Measurements from ENCODE around the gene WWTR1.

Gene WWTR1

DNA sequence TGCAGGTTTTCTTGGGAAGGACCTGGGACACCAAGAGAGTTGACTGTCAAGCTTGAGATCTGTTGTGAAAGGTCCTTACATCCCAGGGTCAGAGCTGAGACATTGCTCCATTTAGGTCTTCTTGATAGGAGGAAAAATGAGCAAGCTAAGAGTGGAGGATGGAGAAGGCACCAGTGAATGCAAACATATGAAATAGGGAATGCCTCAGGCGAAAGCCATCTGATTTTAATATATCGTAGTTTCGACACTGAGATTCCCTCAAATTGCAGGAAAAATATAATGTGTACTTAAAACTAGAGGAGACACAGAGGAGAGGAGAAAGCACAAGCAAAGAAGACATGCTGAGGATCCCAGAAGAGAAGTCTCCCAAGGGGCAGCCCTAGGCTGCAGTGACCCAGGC lies 97.8 kb downstream of the WWTR1 start:
- no peak for DNase-seq

DNA sequence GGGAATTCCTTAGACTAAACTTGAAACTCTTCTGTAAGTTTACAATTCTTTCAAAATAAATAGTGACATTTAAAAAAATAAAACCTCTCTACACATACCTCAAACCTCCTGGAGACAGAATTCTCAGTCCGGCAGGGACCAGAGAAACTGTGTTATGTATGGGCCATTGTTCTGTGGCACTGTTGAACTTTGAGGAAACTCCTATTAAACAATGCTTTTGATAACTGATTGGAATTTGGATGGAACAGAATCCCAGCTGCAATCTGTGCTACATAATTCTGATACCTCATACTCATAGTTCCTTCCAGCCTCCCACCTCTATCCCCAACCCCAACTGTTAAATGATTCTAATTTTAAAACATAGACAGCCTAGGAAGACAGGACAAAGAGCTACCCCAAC lies 98.3 kb downstream of the WWTR1 start:
- no peak for DNase-seq

DNA sequence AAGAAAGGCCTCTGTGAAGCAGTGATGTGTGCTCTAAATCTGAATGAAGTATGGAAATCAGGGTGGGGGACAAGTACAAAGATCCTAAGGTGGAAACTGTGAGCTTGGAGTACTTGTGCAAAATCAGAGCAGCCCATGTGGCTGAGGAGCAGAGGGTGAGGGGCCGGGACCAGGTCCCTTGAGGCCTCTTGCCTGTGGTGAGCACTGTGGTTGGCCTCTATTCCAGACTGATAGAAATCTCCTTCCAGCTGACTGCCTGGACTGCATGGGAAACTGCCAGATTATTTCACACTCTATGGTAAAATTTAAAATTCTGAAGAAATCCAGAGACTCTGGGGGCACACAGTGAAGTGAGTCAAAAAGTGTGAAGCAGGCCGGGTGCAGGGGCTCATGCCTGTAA lies 101.9 kb downstream of the WWTR1 start:
- DNase-seq = no peak

DNA sequence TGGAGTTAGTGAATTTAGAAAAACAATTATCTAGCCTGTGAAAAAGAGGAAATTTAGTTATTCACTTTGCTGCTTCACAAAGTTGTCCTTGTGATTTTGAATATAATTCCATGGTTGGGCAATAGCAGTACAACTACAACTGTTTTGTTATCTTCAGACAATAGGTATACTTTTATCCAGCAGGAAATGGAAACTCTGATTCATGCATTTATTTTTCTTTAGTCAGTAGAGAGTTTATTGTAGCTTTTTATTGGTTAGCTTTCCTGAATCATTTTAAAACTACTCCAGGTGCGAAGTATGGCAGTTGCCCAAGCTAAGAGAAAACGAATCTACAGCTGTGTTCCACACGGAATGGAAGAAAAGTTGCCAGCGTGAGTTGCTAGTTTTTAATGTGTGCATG lies 103.0 kb downstream of the WWTR1 start:
- no peak for DNase-seq

DNA sequence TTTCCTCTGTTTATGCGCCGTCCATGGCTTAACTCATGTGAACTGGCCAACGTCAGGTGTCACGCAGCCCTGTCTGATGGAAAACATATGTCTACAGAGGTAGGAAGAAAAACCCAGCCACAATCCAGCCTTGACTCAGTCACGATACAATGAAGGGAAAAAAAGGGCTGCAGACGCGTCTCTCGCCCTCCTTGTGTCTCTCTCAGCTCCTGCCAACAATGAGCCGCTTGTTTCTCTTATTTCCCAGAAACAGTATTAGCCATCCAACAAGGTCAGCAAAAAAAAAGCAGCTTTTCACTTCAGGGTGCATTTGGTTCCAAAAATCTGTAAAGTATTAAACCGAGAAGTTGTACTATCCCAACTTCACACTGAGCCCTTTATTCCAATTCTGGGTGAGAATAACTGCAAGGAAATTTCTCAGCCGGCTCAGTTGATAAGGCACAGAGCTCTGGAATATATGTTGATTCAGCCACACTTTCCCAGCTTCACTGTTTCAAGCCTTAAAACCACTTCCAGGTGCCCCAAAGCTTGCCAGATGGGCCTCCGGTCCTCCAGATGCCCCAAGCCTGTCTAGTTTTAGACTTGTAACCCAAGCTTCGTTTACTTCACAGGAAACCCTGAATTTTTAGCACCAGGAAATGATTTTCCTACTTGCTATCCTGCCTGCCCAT lies 103.9 kb downstream of the WWTR1 start:
- no peak for DNase-seq

DNA sequence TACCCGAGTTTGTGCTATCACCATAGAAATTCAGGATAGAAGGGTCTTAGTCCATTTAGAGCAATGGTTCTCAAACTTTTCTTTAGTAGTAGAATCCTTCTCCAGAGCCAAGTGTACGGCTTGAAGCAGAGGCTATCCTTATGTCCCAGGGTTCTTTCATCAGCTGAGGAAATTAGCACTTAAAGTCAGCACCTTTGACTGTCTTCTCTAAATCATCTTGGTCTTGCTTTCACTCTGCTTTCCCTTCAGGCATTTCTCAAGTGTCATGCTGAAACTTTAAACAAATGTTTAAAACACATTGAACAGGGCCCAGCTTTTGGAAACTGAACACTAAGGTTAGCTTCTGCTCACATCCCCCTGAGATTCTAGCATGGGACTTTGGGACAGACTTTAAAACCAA lies 105.1 kb downstream of the WWTR1 start:
- DNase-seq = no peak

DNA sequence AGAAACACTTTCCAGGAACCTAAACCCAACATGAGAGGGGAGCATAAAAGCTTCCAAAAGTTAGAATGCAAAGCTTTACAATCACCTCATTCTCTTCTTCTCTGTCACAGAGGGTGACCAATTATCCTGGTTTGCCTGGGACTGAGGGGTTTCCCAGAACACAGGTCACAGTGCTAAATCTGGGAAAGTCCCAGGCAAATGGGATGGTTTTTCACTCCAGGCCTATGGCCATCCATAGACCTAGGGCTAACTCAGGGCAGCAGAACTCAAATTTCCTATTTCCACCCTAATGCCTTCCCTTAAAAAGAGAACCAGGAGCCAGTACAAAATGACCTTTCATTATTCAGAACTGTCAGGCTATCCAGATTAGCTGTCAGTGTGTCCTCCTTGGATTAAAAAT lies 106.3 kb downstream of the WWTR1 start:
- no peak for DNase-seq

DNA sequence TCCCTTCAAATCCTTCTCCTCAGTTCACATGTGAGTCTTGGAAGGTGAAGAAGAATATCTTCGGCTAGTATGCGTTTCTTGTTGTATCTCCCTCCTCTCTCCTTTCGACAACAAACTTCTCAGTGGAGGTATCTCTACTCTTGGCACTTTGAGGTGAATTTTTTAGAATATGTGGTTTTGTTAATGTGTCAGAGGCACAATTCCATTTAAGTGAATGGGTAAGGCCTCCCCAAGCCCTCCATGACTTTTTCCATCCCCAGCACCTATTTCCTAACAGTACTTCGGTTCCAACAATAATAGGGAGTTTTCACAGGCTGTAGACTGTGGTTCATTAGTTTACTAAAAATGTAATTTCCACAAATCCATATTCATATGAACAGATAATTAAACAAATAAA lies 109.2 kb downstream of the WWTR1 start:
- DNase-seq = no peak

DNA sequence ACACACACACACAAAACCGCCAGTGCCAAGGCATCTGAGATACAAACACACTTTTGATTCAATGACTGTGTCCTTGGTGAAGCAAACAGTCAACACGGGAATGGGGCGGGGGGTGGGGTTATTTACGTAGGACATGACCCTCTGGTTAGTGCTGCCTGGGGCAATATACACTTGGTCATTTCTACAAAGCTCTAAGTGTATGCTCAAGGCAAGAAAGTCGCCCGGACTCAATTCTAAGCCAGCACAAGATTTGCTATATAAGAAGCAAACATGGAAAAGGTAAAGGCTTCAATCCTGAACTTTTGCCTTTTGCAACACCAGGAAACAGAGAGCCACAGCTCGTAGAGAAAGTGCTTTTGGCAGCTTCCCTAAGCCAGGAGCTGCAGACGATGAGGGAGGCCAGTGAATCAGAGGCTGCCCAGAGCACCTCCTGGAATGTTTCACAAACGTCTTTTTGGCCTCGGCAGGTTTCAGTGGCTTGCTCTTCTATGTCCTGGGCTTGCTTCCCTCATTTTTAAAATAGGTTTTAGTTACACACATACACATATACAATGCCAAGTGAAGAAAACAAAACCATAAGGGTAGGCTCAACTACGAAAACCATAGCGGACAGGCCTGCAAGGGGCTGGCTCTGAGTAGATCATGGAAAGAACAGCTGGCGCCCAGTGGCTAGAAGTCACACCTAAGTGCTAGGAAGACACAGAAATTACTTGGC lies 109.7 kb downstream of the WWTR1 start:
- no peak for DNase-seq

DNA sequence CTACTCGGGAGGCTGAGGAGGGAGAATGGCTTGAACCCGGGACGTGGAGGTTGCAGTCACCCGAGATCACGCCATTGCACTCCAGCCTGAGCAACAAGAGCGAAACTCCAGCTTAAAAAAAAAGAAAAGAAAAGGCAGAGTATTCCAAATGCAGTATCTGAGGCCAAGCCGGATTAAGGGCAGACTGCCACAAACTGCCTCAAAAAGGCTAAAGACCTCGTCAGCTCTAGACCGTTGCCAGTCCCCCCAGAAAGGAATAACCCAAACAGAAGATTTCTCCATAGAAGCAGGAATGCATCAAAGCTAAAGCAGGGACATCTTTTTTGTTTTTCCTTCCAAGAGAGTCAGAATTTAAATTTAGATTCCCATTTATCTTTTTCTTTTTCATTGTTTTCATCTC lies 110.4 kb downstream of the WWTR1 start:
- DNase-seq = no peak

DNA sequence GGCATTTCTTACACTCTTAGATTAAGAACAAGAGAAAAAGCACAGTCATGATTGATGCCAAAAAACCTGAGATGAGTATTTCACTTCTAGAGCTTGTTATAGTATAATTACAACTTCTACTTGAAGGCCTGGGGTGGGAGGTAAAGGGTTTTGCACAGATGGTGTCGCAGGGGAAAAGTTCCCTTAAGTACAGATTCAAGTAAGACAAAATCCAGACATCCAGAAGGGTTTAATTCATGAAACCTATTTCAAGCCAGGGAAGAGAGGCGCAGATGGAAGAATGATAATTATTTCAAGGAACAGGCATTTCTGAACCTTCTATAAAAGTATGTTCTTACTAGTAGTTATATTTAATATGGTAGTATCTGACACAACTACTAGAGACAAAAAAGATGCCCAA lies 112.8 kb downstream of the WWTR1 start:
- DNase-seq = no peak

DNA sequence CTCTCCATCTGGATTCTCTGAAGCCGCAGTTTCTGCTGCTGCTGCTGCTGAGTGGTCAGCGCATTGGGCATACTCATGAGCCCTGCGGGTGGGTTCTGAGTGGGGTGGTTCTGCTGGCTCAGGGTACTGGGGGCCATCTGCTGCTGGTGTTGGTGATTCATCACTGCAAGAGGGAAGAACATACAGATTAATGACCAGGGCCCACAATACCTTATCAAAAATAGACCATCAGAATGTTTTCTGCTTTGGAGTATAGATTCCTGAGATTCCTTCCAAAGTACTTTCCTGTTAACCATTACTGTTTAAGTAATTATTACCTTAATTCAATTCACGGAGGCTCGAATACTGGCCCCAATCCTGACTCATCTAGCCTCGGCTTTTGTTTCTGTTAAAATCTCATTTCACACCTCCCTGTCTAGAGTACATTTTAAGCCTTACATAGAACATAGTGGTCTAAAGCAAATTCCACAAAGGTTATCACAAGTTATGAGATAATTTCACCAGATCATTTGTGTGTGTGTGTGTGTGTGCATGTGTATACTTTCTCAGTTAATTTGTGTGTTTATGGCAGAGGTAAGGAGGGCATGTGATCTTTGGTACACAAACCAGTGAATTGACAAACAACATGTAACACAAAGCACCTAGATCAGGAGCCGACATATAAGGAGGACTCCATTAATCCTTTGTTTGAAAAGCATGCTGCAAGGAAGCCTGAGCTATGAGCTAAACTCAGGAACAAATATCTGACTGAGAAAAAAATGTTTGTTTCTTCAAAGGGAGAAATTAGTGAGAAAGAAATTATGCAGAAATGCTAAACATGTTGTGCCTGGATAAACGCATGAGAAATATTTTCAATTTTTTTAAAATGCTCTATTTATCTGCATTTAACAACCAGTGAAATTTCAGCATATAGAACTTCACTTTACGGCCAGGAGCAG lies 115.2 kb downstream of the WWTR1 start:
- no peak for DNase-seq

DNA sequence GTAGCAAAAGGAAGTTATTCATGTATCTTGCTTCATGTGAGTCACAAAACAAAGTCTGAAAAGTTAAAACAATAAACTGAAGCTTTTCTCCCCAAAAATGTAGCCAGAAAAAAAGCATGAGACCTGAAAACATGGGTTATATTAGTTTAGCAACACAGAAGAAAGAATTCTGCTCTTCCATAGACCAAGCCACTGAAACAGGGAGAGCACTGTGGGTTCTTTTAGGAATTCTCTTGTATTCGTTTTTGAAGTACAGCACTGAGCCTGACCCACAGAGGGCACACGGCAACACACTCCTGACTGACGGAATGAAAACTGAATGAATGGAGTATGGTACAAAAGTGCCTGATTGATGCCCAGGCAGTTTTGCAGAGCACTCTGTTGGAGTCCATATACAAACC lies 116.7 kb downstream of the WWTR1 start:
- DNase-seq = no peak

DNA sequence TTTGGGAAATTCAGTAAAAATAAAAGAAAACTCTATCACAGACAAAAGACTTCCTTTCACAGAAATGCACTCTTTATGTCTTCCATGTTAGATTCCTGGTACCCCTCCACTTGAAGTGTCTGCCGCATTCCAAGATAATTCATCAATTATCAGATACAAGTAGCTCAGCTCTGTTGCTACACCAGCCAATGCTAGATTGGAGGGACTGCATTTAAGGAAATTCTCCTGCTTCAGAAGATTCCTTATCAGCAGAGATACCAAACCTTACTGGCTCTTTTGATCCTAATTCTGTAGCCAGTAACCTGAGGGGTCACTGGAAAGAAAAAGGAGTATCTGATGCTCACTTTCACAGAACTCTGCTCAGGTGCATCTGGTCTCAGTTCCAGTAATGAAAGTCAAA lies 119.5 kb downstream of the WWTR1 start:
- no peak for DNase-seq

DNA sequence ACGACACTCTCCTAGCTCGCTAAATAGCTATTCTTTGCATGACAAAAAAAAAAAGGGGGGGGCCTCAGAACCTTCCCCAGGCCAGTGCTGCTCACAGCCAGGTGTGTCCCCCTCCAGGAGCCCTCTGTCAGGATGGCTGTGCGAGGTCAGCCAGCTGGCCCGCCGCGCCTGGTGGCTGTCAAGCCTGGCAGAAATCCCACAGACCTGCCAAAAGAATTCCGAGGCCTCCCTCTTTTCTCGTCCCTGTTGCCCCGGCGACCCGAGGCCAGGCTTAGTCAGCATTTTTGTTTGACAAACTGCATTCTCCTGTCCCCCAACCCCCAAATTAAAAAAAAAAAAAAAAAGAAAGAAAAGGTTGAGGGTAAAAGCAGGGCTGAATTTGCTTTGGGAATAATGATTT lies 121.4 kb downstream of the WWTR1 start:
- DNase-seq = no peak

DNA sequence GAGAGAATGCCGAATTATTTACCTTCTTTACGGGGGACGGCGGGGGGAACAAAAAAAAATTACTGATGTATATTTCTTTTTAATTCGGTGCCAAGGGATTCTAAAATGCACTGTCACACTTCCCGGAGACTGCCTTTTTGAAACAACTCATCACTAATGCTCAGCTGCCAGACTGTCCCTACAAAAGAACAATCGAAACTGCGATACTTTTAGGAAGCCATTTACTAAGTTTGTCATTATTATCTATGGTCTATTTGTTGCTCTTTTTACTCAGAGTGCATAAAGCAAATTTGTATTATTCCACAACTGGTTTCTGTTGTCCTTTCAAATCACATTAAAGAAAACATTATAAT lies 122.5 kb downstream of the WWTR1 start:
- no peak for DNase-seq

DNA sequence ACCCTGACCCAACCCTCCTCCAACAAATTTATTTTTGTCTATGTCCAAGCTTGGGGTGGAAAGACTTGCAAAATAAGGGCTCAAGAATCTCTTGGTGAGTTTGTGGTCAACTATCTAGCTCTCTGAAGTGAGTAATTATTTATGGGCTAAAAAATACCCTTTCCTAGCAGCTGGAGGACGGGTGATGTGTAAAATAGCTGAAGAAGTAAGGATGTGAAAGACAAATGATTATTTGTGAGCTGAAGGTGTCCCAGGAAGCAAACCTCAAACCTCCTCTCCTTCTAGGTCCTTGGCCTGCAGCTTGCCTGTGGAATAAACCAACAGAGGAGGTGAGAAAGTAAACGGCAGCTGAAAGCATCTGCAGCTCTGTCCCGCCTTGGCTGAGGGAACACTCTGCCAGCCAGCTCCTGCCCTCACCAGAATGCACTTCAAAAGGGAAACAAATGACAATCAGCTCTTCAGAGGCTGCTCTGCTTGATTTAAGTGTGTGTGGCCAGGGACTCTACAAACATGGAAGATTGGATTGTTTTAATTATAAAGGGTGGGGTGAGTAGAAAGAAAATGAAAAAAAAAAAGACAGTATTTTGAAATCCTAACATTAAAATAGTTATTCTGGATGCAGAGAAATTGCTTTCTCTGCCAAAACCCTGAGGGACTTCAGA lies 123.0 kb downstream of the WWTR1 start:
- no peak for DNase-seq

DNA sequence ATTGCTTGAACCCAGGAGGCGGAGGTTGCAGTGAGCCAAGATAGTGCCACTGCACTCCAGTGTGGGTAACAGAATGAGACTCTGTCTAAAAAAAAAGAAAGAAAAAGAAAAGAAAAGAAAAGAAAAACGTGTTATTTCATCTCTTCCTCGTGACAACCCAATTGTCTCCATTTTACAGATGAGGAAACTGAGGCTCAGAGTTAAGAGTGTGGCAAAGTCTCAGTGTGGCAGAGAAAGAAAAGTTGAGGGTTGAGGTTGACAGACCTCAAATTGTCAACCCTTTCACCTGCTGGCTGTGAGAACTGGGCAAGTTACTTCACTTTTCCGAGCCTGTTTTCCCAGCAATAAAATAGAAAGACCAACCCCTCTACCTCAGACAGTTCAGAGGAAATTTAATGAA lies 123.7 kb downstream of the WWTR1 start:
- DNase-seq = no peak

DNA sequence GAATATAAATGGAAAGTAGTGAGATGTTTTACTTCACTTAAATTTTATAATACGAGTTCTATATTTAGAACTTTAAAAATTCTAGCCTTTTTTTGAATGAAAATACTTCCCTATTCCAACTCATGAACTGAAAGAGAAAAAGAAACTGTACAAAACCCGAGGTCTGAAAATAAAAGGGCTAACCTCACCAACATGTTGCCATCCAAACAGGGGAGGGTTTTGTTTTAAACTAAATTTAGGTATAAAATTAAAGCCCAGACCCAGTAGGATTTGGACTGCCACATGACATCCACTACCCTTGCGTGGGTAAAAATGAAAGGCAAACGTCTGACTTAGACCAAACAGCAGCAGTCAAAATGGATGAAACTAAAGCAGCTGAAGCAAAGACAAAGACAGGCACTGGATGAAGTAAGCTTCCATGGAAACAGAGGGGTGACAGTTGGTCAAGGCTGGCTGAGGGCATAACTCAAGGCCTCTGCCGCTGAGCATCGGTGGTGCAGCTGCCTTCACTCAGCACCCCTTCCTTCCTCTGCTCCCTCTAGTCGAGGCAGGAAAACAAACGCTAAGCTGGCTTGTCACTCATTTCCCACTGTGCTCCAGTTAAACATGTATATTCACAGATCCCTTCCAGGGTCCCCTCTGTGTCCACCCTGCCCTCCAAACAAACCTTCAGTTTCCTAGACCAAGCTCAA lies 125.2 kb downstream of the WWTR1 start:
- no peak for DNase-seq

DNA sequence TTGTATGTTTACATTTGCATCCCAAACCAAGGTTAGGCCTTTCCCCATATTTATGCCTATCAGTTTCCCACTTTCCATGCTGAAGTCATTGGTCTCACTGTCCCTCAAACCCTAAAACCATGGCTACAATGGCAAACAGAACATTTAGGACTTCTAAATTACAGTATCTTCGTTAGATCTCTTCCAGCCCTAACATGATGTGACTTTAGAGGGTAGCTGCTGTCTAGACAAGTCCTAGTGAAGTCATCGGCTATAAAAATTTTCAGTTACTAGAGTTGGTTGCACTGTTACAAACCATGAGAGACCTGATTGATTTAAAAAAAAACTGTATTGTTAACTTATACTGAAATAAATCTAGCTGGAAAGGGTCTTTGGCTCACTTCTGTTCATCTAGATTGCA lies 128.7 kb downstream of the WWTR1 start:
- DNase-seq = no peak

DNA sequence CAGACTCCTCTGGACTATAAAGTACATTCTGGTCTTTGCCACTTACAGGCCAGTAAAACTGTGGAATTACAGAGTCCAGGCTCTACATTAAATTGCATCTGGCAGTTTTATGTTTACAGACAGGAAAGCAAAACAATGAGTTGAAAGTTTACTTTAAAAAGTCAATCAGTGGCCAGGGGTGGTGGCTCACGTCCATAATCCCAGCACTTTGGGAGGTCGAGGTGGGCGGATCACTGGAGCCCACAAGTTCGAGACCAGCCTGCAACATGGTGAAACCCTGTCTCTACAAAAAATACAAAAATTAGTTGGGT lies 129.5 kb downstream of the WWTR1 start:
- DNase-seq = no peak

DNA sequence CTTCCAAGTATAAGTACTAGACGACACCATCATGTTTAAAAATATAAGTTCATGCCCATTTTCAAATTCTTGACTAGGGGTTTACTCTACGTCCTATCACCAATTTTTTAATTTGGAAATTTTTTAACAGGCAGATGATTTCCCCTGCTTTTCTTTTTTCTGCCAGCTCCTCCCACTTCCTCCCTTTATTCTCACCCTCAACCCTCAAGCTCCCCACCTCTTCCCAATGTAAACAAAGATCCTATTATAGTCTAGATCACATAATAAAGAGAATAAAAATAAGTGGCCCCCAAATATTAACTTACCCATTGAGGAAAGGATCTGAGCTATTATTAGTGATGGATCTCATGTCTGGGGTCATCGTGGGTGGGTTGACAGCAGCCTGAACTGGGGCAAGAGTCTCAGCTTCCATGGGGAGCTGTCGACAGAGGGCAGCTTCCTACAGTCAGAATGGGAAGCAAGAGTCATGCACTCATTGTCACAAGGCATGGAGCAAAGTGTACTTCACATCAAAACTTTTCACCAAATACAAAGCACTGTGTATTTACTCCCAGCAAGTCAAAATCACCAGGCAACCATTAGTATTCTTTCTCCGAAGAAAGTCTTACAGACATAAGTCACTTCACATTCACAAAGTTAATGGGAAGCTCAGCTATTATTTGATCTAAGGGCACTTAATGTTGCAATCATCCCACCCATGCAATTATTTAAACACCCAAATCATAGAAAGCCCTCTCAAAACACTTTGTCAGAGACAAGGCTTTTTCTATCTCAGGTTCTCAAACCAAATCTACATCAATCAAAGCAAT lies 130.1 kb downstream of the WWTR1 start:
- no peak for DNase-seq
